Heart left ventricle (tissue), 13 donors: Measurements from ENCODE around the gene KRT32.

Source experiments
- POLR2A ChIP-seq, 2 donors: fragments of 450-650 bp; IDR thresholded peaks; one replicate each; pipeline ENCODE4 v1.6.1; 2017; ENCODE audit warnings: antibody characterized with exemption in 2 of 2, mild to moderate bottlenecking in 2 of 2, moderate library complexity in 2 of 2
- TF ChIP-seq, protein P1 (sequence below), 12 donors: fragments of 200-600 bp; sonication (generic) in 4 of 12; IDR thresholded peaks; one replicate each; pipeline versions ENCODE4 v1.5.0 to v1.8.0; 2018 to 2022; ENCODE audit warnings: antibody characterized with exemption in 12 of 12, mild to moderate bottlenecking in 5 of 12
- donor health status: ischemic (EF 13 %, LVEDD 7.1; RV severe dilation, severe dysfunction).
- donor health status: DM: no; HTN: yes; CAD: no.
- donor health status: DM: no; HTN: no; CAD: no.
- donor health status: ischemic (EF 25% LVEDD 6.9; RV normal size, moderate dysfunction).
- donor health status: ischemic (EF 25% LVEDD 5.7; RV mildly dilated, moderate dysfunction).
- donor health status: ischemic (EF 35%, LVEDD 5.7; RV mildly dilated, moderate dysfunction).
- donor health status: nonischemic (EF 11% LVEDD 7.7; RV severe dilation, severe dysfunction).
- donor health status: DM: yes; HTN: yes; CAD: no.
- donor health status: PGD.
- donor health status: ischemic (EF 29% LVEDD 5.4; RV normal size, mild dysfunction).
- donor health status: nonischemic (EF 23%, LVEDD 6.1; RV moderate dilation, normal function).

DNA sequence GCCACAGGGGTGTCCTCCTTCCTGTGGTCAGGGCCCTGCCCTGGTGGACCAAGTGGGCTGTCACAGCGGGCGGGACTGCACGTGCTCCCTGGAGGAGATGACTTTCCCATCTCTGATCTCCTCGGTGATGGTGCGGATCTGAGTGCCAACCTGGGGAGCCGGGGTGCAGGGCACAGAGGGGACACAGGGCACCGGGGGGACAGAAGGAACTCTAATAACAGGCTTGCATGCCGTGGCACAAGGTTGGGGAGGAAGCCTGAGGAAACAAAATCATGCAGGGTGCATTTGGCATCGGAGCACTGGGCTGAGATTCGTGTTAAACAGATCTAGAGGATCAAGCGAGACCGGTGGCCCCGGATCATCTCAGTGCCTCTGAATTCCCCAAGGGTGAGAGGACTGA lies 19.1 kb upstream of the KRT32 start:
- TF ChIP-seq, protein P1, sequence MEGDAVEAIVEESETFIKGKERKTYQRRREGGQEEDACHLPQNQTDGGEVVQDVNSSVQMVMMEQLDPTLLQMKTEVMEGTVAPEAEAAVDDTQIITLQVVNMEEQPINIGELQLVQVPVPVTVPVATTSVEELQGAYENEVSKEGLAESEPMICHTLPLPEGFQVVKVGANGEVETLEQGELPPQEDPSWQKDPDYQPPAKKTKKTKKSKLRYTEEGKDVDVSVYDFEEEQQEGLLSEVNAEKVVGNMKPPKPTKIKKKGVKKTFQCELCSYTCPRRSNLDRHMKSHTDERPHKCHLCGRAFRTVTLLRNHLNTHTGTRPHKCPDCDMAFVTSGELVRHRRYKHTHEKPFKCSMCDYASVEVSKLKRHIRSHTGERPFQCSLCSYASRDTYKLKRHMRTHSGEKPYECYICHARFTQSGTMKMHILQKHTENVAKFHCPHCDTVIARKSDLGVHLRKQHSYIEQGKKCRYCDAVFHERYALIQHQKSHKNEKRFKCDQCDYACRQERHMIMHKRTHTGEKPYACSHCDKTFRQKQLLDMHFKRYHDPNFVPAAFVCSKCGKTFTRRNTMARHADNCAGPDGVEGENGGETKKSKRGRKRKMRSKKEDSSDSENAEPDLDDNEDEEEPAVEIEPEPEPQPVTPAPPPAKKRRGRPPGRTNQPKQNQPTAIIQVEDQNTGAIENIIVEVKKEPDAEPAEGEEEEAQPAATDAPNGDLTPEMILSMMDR (IDR thresholded peaks at IDR 0.05): no peak
- no peak for TF ChIP-seq POLR2A (IDR thresholded peaks at IDR 0.05)
